ENCODE data around the gene IL16. TPM values are rescaled to one million over a fixed set of nuclear protein-coding genes. Genes with fewer than 3 reads are reported as not detected.

The IL16 gene
- polyA plus RNA-seq, 2 of the 4 experiments (the other 2 are of a cell fraction), result 0.09 TPM; not detected in 1

- no peak overlapping the region for H3K27ac ChIP-seq
- FAIRE-seq (no peak), DNase-seq (ENCODE audit: low read depth in 1 of 2, low spot score in 1 of 2) (no peak), ATAC-seq (no peak)
- 58% methylated on average over 2 of the region's 2 CpGs for WGBS (ENCODE audit: missing lambda C conversion rate)
- TF ChIP-seq CTCF (IDR thresholded peaks at IDR 0.05) (no peak), NR3C1 (IDR thresholded peaks at IDR 0.05) (no peak), KDM5A (IDR thresholded peaks at IDR 0.05) (no peak), MAZ (IDR thresholded peaks at IDR 0.05; ENCODE audit: borderline replicate concordance, low read depth, low read length) (no peak), RNF2 (IDR thresholded peaks at IDR 0.05; ENCODE audit: borderline replicate concordance, low read depth) (no peak), RCOR1 (IDR thresholded peaks at IDR 0.05; ENCODE audit: low read depth, low read length) (no peak), HEYL (CRISPR knock-in tag; IDR thresholded peaks at IDR 0.05) (no peak), MAX (IDR thresholded peaks at IDR 0.05) (no peak), NFE2L2 (conservative IDR thresholded peaks at IDR 0.05; ENCODE audit: low read length) (no peak), ATOH8 (CRISPR knock-in tag; IDR thresholded peaks at IDR 0.05; ENCODE audit: low read depth) (no peak), PBX3 (IDR thresholded peaks at IDR 0.05) (no peak), ZFP36 (IDR thresholded peaks at IDR 0.05; ENCODE audit: borderline replicate concordance, partially characterized antibody) (no peak), RAD21 (conservative IDR thresholded peaks at IDR 0.05 in 1 of 2, IDR thresholded peaks at IDR 0.05 in 1 of 2) (no peak), GATA3 (IDR thresholded peaks at IDR 0.05; ENCODE audit: borderline replicate concordance) (no peak), POLR2AphosphoS2 (conservative IDR thresholded peaks at IDR 0.05; ENCODE audit: low read length) (no peak), ZC3H11A (IDR thresholded peaks at IDR 0.05) (no peak), E2F6 (IDR thresholded peaks at IDR 0.05; ENCODE audit: borderline replicate concordance, low read depth) (no peak), KDM1A (IDR thresholded peaks at IDR 0.05; ENCODE audit: low read depth) (no peak), HDAC2 (IDR thresholded peaks at IDR 0.05) (no peak)
- CTCF ChIA-PET, result interaction anchor here (1.0 to 2.6 kb wide), 6 partner anchors 12 to 30 kb away, joined by 3 to 15 read pairs (median 6); no protein-coding TSS in a partner anchor
- H3K4me1 ChIP-seq, result peaks cover 16% of the 10 kb centered on the region
- no peak overlapping the region for H3K4me3 ChIP-seq
- H3K4me2 ChIP-seq, result no peak overlapping the region
- POLR2A ChIA-PET, result no interaction called here
- no peaks in the 10 kb centered on the region for H3K9me3 ChIP-seq
These were observed 99.5 kb downstream of the IL16 start for GRCh38 chr15:81296186-81296585.

- ATAC-seq (no peak), FAIRE-seq (no peak), DNase-seq (ENCODE audit: low read depth in 1 of 2, low spot score in 1 of 2) (no peak)
- WGBS (ENCODE audit: missing lambda C conversion rate), result 44% methylated on average over 11 of the region's 11 CpGs
- H3K4me2 ChIP-seq, result no peak overlapping the region
- peaks cover 16% of the 10 kb centered on the region for H3K4me1 ChIP-seq
- H3K4me3 ChIP-seq, result no peak overlapping the region
- ChIA-PET POLR2A (interaction anchor here (0.6 kb wide), 1 partner anchor 27 kb away, joined by 3 read pairs; the partner anchor contains the start of gene STARD5), CTCF (interaction anchor here (0.9 to 2.6 kb wide), 6 partner anchors 12 to 113 kb away, joined by 3 to 15 read pairs (median 3); no protein-coding TSS in a partner anchor)
- H3K9me3 ChIP-seq, result no peaks in the 10 kb centered on the region
- TF ChIP-seq ESRRA (IDR thresholded peaks at IDR 0.05; ENCODE audit: borderline replicate concordance, low read length) (no peak), ZC3H11A (IDR thresholded peaks at IDR 0.05) (no peak), RFX5 (IDR thresholded peaks at IDR 0.05) (no peak), RAD21 (conservative IDR thresholded peaks at IDR 0.05 in 1 of 2, IDR thresholded peaks at IDR 0.05 in 1 of 2) (no peak), PHF8 (IDR thresholded peaks at IDR 0.05; ENCODE audit: borderline replicate concordance, low read depth) (no peak), POLR2AphosphoS2 (conservative IDR thresholded peaks at IDR 0.05; ENCODE audit: low read length) (no peak), FOSL2 (IDR thresholded peaks at IDR 0.05) (no peak), FOSL2 (CRISPR knock-in tag; IDR thresholded peaks at IDR 0.05) (no peak)
- no peak overlapping the region for H3K27ac ChIP-seq
These were observed 100.0 kb downstream of the IL16 start for GRCh38 chr15:81296673-81297072.
